Activated CD8-positive, alpha-beta T cell treated with anti-CD3 and anti-CD28 coated beads, Interleukin-2, amount 10 ng/mL, durations not matched to agents 7 days and 5 days (primary cell): Measurements from ENCODE around the gene UBXN6. TPM values are rescaled to one million over a fixed set of nuclear protein-coding genes. Genes with fewer than 3 reads are reported as not detected.

ENCODE experiments used
- ATAC-seq: fragments of 150-1000 bp; cut with Tn5 transposase; one replicate; pipeline ENCODE4 v1.10.0; 2021; ENCODE audit warnings: moderate library complexity
- CTCF ChIA-PET: fragments of 350-600 bp; sonication (Branson Sonifier 250); formaldehyde crosslinking; loops from one replicate; lab custom pipeline; 2021; ENCODE audit warnings: antibody characterized with exemption; lab: Charles Lee
- POLR2A ChIA-PET: fragments of 350-600 bp; sonication (Branson Sonifier 250); formaldehyde crosslinking; loops from one replicate; lab custom pipeline; 2021; ENCODE audit warnings: antibody characterized with exemption; lab: Charles Lee
- DNase-seq: peaks from one replicate; pipeline ENCODE4 v3.0.0-alpha.2; 2020
- H3K27ac Mint-ChIP-seq: one replicate; pipeline ENCODE4 v1.8.0; 2021; ENCODE audit warnings: mild to moderate bottlenecking, mixed read lengths
- H3K27me3 Mint-ChIP-seq: one replicate; pipeline ENCODE4 v1.8.0; 2021; ENCODE audit warnings: low read depth, mixed read lengths
- H3K36me3 Mint-ChIP-seq: one replicate; pipeline ENCODE4 v1.8.0; 2021; ENCODE audit warnings: low read depth, mixed read lengths
- H3K4me1 Mint-ChIP-seq: one replicate; pipeline ENCODE4 v1.8.0; 2021; ENCODE audit warnings: low read depth, mixed read lengths
- H3K4me3 Mint-ChIP-seq: one replicate; pipeline ENCODE4 v1.8.0; 2021; ENCODE audit warnings: mild to moderate bottlenecking, mixed read lengths
- H3K9me3 Mint-ChIP-seq: one replicate; pipeline ENCODE4 v1.8.0; 2022; ENCODE audit warnings: mixed read lengths; ENCODE audit not compliant: insufficient read depth
- total RNA-seq, 2 experiments: library from RNA; stranded (reverse); gene quantifications; one replicate each; pipeline ENCODE4 v1.2.3, GENCODE V29; 2021

Gene UBXN6
- total RNA-seq, 2 experiments from 2014 or later: 34.1 to 36.6 TPM

GRCh38 chr19:4471403-4472173, 14.0 kb upstream of the UBXN6 start:
- Mint-ChIP-seq H3K4me3 (no peak overlapping the region), H3K4me1 (peaks cover 29% of the 10 kb centered on the region), H3K36me3 (no peaks in the 10 kb centered on the region), H3K27me3 (no peaks in the 10 kb centered on the region), H3K27ac (no peak overlapping the region), H3K9me3 (no peaks in the 10 kb centered on the region)
- DNase-seq: peak; percentile 99
- ATAC-seq: peak; percentile 93
- CTCF ChIA-PET: interaction anchor here (0.7 to 1.3 kb wide), 11 partner anchors 14 to 204 kb away, joined by 3 to 10 read pairs (median 4); partner anchors contain the start of genes CHAF1A and SH3GL1
- POLR2A ChIA-PET: interaction anchor here (0.6 to 2.0 kb wide), 11 partner anchors 9 to 252 kb away, joined by 3 to 15 read pairs (median 4); partner anchors contain the start of genes CHAF1A and YJU2

DNA sequence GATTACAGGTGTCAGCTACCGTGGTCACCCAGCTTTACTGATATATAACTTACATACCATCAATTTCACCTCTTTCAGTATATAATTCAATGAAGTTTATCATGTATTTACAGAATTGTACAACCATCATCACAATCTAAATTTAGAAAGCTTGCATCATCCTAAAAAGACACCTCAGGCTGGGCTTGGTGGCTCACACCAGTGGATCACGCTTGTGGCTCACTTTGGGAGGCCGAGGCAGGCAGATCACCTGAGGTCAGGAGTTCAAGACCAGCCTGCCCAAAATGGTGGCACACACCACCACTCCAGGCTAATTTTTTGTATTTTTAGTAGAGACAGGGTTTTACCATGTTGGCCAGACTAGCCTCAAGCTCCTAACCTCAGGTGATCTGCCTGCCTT, 10.2 kb upstream of the UBXN6 start:
- Mint-ChIP-seq H3K4me3 (no peak overlapping the region), H3K27me3 (no peaks in the 10 kb centered on the region), H3K9me3 (no peaks in the 10 kb centered on the region), H3K27ac (no peak overlapping the region), H3K36me3 (no peaks in the 10 kb centered on the region), H3K4me1 (peaks cover 9% of the 10 kb centered on the region)
- ATAC-seq (no peak), DNase-seq (no peak)
- POLR2A ChIA-PET: no interaction called here
- CTCF ChIA-PET: no interaction called here

GRCh38 chr19:4464815-4465581, 7.4 kb upstream of the UBXN6 start:
- Mint-ChIP-seq H3K9me3 (no peaks in the 10 kb centered on the region), H3K4me3 (no peak overlapping the region), H3K4me1 (peaks cover under 1% of the 10 kb centered on the region), H3K27me3 (no peaks in the 10 kb centered on the region), H3K36me3 (no peaks in the 10 kb centered on the region), H3K27ac (no peak overlapping the region)
- ChIA-PET POLR2A (no interaction called here), CTCF (no interaction called here)
- DNase-seq (no peak), ATAC-seq (no peak)

GRCh38 chr19:4456843-4457653, 546 bp downstream of the UBXN6 start:
- Mint-ChIP-seq H3K27me3 (no peaks in the 10 kb centered on the region), H3K27ac (peak overlapping the region; percentile 84), H3K36me3 (peaks cover 3% of the 10 kb centered on the region), H3K9me3 (no peaks in the 10 kb centered on the region), H3K4me1 (peaks cover 19% of the 10 kb centered on the region), H3K4me3 (peak overlapping the region; percentile 85)
- CTCF ChIA-PET: interaction anchor here (0.8 to 1.1 kb wide), 2 partner anchors 15 to 55 kb away, joined by 4 read pairs; partner anchors contain the start of genes CHAF1A and HDGFL2
- peak; percentile 44 for DNase-seq
- peak; percentile 40 for ATAC-seq
- POLR2A ChIA-PET: interaction anchor here (0.6 to 2.7 kb wide), 5 partner anchors 14 to 875 kb away, joined by 3 to 15 read pairs (median 3); partner anchors contain the start of genes HDGFL2 and SH3GL1

DNA sequence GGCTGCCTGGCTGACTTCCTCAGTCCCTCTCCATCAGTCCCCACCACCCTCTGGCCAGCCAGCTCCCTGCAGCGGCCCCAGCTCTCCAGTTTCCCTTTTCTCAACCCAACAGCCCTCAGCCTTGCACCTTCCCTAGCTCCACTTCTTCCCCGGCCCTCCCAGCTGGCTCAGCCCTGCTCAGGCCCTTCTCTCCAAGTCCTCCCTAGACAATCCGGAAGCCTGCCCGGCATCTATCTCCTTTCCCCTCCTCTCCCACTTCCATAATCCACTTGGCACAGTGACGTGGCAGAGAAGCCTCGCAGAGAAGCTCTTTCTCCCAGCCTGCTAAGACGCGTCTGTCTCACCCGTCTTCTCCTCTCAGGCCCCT, 1.1 kb downstream of the UBXN6 start:
- DNase-seq: no peak
- no peak for ATAC-seq
- H3K27ac Mint-ChIP-seq: peak overlapping the region; percentile 84
- peak overlapping the region; percentile 85 for H3K4me3 Mint-ChIP-seq
- peaks cover 3% of the 10 kb centered on the region for H3K36me3 Mint-ChIP-seq
- ChIA-PET CTCF (interaction anchor here (0.8 to 1.1 kb wide), 2 partner anchors 15 to 54 kb away, joined by 4 read pairs; partner anchors contain the start of genes CHAF1A and HDGFL2), POLR2A (interaction anchor here (0.6 to 2.7 kb wide), 4 partner anchors 15 to 190 kb away, joined by 3 to 15 read pairs (median 4); partner anchors contain the start of genes HDGFL2 and SH3GL1)
- H3K4me1 Mint-ChIP-seq: peaks cover 19% of the 10 kb centered on the region
- H3K27me3 Mint-ChIP-seq: no peaks in the 10 kb centered on the region
- no peaks in the 10 kb centered on the region for H3K9me3 Mint-ChIP-seq

GRCh38 chr19:4455719-4456475, 1.7 kb downstream of the UBXN6 start:
- peak overlapping the region; percentile 84 for H3K27ac Mint-ChIP-seq
- no peaks in the 10 kb centered on the region for H3K9me3 Mint-ChIP-seq
- peaks cover 19% of the 10 kb centered on the region for H3K4me1 Mint-ChIP-seq
- CTCF ChIA-PET: interaction anchor here (0.8 to 1.1 kb wide), 2 partner anchors 16 to 54 kb away, joined by 4 read pairs; partner anchors contain the start of genes CHAF1A and HDGFL2
- H3K27me3 Mint-ChIP-seq: no peaks in the 10 kb centered on the region
- ATAC-seq (no peak), DNase-seq (no peak)
- H3K4me3 Mint-ChIP-seq: peak overlapping the region; percentile 85
- POLR2A ChIA-PET: interaction anchor here (1.0 to 2.7 kb wide), 4 partner anchors 15 to 189 kb away, joined by 3 to 15 read pairs (median 4); partner anchors contain the start of genes CHAF1A and HDGFL2
- peaks cover 3% of the 10 kb centered on the region for H3K36me3 Mint-ChIP-seq

DNA sequence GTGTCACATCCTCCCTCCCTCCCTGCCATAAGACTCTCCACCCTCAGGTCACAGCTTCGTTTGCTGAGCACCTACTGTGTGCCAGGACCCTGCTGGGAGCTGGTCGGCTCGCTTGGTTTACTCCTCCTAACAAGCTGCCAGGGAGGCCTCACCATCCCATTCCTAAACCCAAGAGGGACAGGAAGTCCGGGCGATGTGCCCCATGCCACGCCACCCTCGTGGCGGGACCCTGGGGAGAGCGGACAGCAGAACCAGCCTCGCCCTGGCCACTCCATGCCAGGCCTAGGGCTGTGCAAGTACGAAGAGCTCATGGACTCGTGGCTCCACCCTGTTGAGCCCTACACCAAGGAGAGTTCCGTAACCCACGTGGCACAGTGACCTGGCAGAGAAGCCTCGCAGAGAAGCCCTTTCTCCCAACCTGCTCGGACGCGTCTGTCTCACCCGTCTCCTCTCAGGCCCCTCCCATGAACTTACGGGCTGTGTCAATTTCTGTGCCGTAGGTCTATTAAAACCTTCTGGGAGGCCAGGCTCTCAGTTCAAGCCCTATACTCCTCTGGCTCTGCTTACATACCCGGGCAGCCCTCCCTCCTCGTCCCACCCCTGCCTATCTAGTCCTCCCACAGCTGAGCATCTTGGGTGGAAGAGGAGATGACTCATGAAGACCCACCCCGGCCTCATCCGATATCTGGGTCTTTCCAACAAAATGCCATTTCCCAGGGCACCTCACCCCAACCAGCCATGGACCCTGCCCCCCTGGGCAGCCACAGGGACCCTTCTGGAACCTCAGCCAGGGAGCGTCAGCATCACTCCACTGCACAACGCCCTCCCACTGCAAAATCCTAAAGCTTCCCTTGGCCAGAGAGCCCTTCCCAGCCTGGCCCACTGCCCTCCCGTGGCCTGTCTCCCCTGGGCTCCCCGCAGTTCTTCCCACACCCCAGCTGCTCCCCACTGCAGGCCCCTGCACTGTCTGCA, 2.6 kb downstream of the UBXN6 start:
- Mint-ChIP-seq H3K4me1 (peaks cover 19% of the 10 kb centered on the region), H3K27ac (no peak overlapping the region), H3K27me3 (no peaks in the 10 kb centered on the region), H3K36me3 (peaks cover 3% of the 10 kb centered on the region), H3K9me3 (no peaks in the 10 kb centered on the region), H3K4me3 (peak overlapping the region; percentile 18)
- POLR2A ChIA-PET: interaction anchor here (1.3 to 2.7 kb wide), 2 partner anchors 16 to 53 kb away, joined by 3 to 15 read pairs; partner anchors contain the start of genes CHAF1A and HDGFL2
- CTCF ChIA-PET: no interaction called here
- ATAC-seq: no peak
- DNase-seq: no peak

DNA sequence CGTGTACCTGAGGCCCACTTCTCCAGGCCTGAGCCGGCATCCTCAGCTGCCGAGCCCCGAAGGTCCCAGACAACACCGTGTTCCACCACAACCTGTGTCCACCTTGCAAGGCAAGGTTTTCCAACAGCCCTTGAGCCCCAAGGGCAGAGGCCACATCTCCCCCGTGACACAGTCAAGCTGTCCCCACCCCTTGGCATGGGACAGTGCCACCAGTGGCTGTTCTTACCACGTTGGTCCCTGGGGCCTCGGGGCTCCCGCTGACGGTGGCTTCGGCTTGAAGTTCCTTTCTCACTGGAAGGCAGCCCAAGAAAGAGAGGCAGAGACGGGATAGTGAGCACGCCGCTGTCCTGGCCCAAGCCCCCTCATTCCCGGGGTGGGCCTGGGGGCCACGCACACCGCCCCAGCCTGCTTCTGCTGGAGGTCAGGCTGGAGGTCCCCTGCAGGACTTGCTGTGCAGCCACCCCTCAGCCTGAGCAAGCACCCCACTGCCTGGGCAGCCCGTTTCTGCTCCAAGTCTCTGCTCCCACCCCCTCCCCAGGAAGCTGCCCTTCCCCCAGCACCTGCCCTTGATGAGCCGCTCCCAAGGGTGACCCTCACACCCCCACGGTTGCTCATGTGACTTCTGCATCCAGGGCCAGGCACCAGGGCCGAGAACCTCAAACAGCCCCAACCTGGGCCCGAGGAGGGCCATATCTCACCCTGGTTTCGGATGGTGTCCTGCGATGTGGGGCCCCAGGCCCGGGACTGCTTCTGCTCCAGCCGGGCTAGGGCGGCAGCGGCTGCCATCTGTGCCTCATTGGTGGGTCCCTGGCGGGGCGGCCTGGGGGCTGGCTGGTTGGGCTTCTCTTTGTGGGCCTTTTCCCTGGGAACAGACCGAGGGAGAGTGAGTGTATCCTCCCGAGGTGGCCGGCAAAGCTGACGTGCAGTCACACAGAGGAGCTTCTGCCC, 4.1 kb downstream of the UBXN6 start:
- Mint-ChIP-seq H3K36me3 (peaks cover 12% of the 10 kb centered on the region), H3K4me3 (no peak overlapping the region), H3K9me3 (no peaks in the 10 kb centered on the region), H3K4me1 (peaks cover 19% of the 10 kb centered on the region), H3K27ac (no peak overlapping the region), H3K27me3 (no peaks in the 10 kb centered on the region)
- DNase-seq (no peak), ATAC-seq (no peak)
- POLR2A ChIA-PET: no interaction called here
- CTCF ChIA-PET: interaction anchor here (1.0 kb wide), 1 partner anchor 70 kb away, joined by 3 read pairs; no protein-coding TSS in a partner anchor
